ENCODE measurements around the gene ARRDC1.

DNA sequence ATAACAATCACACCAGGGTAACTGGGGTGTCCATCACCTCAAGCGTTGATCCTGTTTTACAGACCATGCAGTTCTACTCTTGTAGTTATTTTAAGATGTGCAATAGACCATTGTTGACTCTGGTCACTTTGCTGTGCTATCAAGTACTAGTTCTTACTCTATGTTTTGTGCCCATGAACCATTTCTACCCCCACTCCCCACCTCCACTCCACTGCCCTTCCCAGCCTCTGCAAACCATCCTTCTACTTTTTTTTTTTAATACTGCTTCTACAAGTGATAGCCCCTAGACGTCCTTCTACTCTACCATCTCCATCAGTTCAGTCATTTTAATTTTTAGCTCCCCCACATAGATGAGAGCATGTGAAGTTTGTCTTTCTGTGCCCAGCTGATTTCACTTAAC is 52.1 kb downstream of the ARRDC1 start:
- TF ChIP-seq, protein P1, sequence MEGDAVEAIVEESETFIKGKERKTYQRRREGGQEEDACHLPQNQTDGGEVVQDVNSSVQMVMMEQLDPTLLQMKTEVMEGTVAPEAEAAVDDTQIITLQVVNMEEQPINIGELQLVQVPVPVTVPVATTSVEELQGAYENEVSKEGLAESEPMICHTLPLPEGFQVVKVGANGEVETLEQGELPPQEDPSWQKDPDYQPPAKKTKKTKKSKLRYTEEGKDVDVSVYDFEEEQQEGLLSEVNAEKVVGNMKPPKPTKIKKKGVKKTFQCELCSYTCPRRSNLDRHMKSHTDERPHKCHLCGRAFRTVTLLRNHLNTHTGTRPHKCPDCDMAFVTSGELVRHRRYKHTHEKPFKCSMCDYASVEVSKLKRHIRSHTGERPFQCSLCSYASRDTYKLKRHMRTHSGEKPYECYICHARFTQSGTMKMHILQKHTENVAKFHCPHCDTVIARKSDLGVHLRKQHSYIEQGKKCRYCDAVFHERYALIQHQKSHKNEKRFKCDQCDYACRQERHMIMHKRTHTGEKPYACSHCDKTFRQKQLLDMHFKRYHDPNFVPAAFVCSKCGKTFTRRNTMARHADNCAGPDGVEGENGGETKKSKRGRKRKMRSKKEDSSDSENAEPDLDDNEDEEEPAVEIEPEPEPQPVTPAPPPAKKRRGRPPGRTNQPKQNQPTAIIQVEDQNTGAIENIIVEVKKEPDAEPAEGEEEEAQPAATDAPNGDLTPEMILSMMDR (IDR thresholded peaks at IDR 0.05): no peak
- TF ChIP-seq EP300 (IDR thresholded peaks at IDR 0.05; ENCODE audit: low read depth): no peak
- no peak for TF ChIP-seq POLR2A (IDR thresholded peaks at IDR 0.05)
